Fibroblast of gingiva (primary cell): ENCODE measurements around the gene RUFY1.
"Not testable (repeated sequence)": the region's sequence is repeated elsewhere in the genome, so short reads cannot be mapped to it uniquely, and the experiment has no call there.

Experiments
- DNase-seq: peaks from one replicate; pipeline ENCODE4 v3.0.0-alpha.2; 2011; ENCODE audit warnings: low read depth

Gene RUFY1

GRCh38 chr5:179550511-179551342 lies at the start of gene RUFY1:
TSS of gene RUFY1 (plus strand) at chr5:179550554. CDS start at chr5:179550570, 16 bp downstream.
- DNase-seq, result peak; percentile 78

- DNase-seq, result not testable (repeated sequence)
Observed at GRCh38 chr5:179501997-179502396, 48.4 kb upstream of the RUFY1 start.

- DNase-seq, result not testable (repeated sequence)
Observed at GRCh38 chr5:179502420-179502819, 47.9 kb upstream of the RUFY1 start.

- DNase-seq, result no peak
Observed at GRCh38 chr5:179504191-179504590, 46.2 kb upstream of the RUFY1 start.

- DNase-seq, result no peak
Observed at GRCh38 chr5:179504600-179505396, 45.6 kb upstream of the RUFY1 start.

- no peak for DNase-seq
Observed at GRCh38 chr5:179505636-179506261, 44.6 kb upstream of the RUFY1 start.

- DNase-seq, result no peak
Observed at GRCh38 chr5:179509239-179509638, 41.1 kb upstream of the RUFY1 start.

- no peak for DNase-seq
Observed at GRCh38 chr5:179509845-179510244, 40.5 kb upstream of the RUFY1 start.

GRCh38 chr5:179512452-179513000 lies 37.8 kb upstream of the RUFY1 start:
- DNase-seq, result no peak

GRCh38 chr5:179515501-179515900 lies 34.9 kb upstream of the RUFY1 start:
- DNase-seq, result not testable (repeated sequence)

GRCh38 chr5:179516221-179516620 lies 34.1 kb upstream of the RUFY1 start:
- DNase-seq, result no peak

- DNase-seq, result not testable (repeated sequence)
Observed at GRCh38 chr5:179517746-179518145, 32.6 kb upstream of the RUFY1 start.

- not testable (repeated sequence) for DNase-seq
Observed at GRCh38 chr5:179518369-179518768, 32.0 kb upstream of the RUFY1 start.

GRCh38 chr5:179519416-179520070 lies 30.8 kb upstream of the RUFY1 start:
- not testable (repeated sequence) for DNase-seq

- DNase-seq, result not testable (repeated sequence)
Observed at GRCh38 chr5:179522107-179522506, 28.2 kb upstream of the RUFY1 start.

GRCh38 chr5:179526978-179527377 lies 23.4 kb upstream of the RUFY1 start:
- DNase-seq, result no peak

- DNase-seq, result peak; percentile 16
Observed at GRCh38 chr5:179530069-179530998, 20.0 kb upstream of the RUFY1 start.

GRCh38 chr5:179533024-179533423 lies 17.3 kb upstream of the RUFY1 start:
- no peak for DNase-seq

- DNase-seq, result no peak
Observed at GRCh38 chr5:179533907-179534306, 16.4 kb upstream of the RUFY1 start.

GRCh38 chr5:179534431-179534830 lies 15.9 kb upstream of the RUFY1 start:
- DNase-seq, result no peak

GRCh38 chr5:179536676-179537075 lies 13.7 kb upstream of the RUFY1 start:
- DNase-seq, result no peak
